Measurements from ENCODE around the gene PCDH9.

PCDH9 gene

DNA sequence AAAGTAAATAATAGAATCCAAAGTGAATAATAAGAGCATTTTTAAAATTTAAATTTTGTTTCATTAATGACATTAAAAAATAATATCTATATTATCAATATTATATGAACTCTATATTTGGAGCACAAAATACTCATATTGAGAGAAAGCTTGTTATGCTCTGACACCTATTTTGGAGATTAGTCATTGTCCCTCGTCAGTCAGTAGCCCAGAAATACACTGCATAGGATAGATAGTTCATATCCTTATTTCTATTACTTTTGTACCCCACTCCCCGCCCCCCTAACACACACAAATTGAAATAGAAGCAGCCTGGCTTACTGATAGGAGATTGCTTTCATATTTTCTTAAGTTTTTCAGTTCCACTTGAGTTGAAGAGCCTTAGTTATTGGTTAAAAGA lies 652.8 kb downstream of the PCDH9 start:
- DNase-seq (ENCODE audit: extremely low read depth, low read depth): no peak
- no peak overlapping the region for H3K4me3 ChIP-seq (replicated peaks; ENCODE audit: low read depth, low read length)
- TF ChIP-seq CTCF (IDR thresholded peaks at IDR 0.05; ENCODE audit: low read depth, low read length, missing control alignments): no peak

DNA sequence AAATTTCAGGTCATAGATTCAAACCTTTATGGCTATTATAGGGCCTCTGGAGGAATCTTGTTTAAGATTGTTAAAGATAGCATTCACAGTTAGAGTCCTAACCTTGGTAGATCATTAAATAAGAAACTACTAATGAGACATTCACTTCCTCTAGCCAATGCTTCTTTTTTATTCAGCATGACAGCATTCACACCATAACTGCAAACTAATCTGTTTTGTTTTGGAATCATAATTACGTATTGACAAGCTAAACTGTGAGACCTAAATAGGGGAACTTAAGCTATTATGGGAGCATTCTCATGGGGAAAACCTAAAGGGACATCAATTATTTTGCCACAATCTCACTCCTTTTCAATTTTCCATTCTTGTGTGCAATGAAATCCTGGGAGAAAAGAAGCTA lies 653.8 kb downstream of the PCDH9 start:
- no peak overlapping the region for H3K4me3 ChIP-seq (replicated peaks; ENCODE audit: low read depth, low read length)
- no peak for TF ChIP-seq CTCF (IDR thresholded peaks at IDR 0.05; ENCODE audit: low read depth, low read length, missing control alignments)
- no peak for DNase-seq (ENCODE audit: extremely low read depth, low read depth)

GRCh38 chr13:66574606-66575005 lies 655.5 kb downstream of the PCDH9 start:
- no peak for TF ChIP-seq CTCF (IDR thresholded peaks at IDR 0.05; ENCODE audit: low read depth, low read length, missing control alignments)
- DNase-seq (ENCODE audit: extremely low read depth, low read depth): no peak
- H3K4me3 ChIP-seq (replicated peaks; ENCODE audit: low read depth, low read length): no peak overlapping the region

DNA sequence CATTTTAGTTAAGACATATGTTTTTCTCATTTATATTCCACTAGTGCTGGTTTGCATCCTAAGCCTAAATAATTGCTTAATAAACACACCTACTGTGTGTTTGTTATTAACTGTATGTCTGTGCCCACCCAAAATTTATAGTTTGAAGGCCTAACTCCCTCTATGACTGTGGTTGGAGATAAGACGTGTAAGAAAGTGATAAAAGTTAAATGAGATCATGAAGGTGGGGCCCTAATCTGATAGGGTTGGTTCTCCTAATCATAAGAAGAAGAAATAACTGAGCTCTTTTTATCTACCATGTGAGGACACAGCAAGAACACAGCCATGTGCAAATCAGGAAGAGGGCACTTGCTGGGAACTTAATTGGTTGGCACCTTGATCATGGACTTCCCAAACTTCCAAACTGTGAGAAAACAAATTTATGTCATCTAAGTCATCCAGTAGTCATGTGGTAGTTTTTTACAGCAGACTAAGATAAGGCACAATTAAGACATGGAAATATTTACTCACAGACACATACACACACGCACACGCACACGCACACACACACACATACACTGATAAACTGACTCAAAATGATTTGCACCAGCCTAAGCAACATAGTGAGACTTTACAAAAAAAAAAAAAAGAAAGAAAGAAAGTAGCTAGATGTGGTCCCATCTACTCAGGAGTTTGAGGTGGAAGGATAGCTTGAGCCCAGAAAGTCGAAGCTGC lies 662.1 kb downstream of the PCDH9 start:
- no peak overlapping the region for H3K4me3 ChIP-seq (replicated peaks; ENCODE audit: low read depth, low read length)
- no peak for TF ChIP-seq CTCF (IDR thresholded peaks at IDR 0.05; ENCODE audit: low read depth, low read length, missing control alignments)
- DNase-seq (ENCODE audit: extremely low read depth, low read depth): no peak

DNA sequence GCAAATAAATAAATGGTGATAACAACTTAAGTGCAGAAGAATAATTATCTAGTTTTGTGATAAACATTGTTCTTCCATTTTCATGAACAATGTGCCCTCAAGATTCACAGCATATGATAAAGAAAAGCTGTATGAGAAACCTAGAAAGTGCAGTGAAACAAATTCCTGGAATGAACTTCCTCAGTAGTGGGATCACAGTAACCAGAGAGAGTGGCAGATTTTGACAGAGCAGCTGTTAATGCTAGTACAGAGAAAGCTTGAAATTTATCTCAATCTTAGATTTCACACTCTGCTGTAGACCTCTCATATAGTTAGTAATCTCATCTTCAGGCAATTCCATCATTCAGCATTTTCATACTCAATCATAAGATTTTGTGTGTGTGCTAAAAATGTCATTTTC lies 664.9 kb downstream of the PCDH9 start:
- TF ChIP-seq CTCF (IDR thresholded peaks at IDR 0.05; ENCODE audit: low read depth, low read length, missing control alignments): no peak
- no peak overlapping the region for H3K4me3 ChIP-seq (replicated peaks; ENCODE audit: low read depth, low read length)
- DNase-seq (ENCODE audit: extremely low read depth, low read depth): no peak

GRCh38 chr13:66563076-66563475 lies 667.1 kb downstream of the PCDH9 start:
- no peak for TF ChIP-seq CTCF (IDR thresholded peaks at IDR 0.05; ENCODE audit: low read depth, low read length, missing control alignments)
- no peak for DNase-seq (ENCODE audit: extremely low read depth, low read depth)
- no peak overlapping the region for H3K4me3 ChIP-seq (replicated peaks; ENCODE audit: low read depth, low read length)

DNA sequence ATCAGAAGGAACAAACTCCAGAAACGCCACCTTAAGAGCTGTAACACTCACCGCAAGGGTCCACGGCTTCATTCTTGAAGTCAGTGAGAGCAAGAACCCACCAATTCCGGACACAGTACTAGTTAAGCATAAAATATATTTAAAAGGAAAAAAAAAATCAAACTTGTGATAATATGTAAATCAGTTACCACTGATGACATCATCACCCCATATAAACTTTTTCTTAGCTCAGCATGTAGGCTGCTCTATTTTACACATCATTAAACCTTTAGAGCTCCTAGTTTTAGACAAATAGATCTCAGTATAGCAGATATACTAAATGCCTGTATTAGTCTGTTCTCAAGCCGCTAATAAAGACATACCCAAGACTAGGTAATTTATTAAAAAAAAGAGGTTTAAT lies 668.1 kb downstream of the PCDH9 start:
- no peak for DNase-seq (ENCODE audit: extremely low read depth, low read depth)
- H3K4me3 ChIP-seq (replicated peaks; ENCODE audit: low read depth, low read length): no peak overlapping the region

More for the DNA sequence above, 668.1 kb downstream of the PCDH9 start:
- TF ChIP-seq CTCF (IDR thresholded peaks at IDR 0.05; ENCODE audit: low read depth, low read length, missing control alignments): no peak

All from HFF-Myc (cell line).